HEK293 (cell line): ENCODE data around the gene DAAM2.

Experiments used
- CTCF ChIA-PET: fragments of 350-600 bp; formaldehyde crosslinking; extraction: SDS; loops from one replicate; lab custom pipeline; 2021; ENCODE audit warnings: antibody characterized with exemption; lab: Yijun Ruan, JAX
- POLR2A ChIA-PET: fragments of 300-600 bp; formaldehyde crosslinking; extraction: SDS; loops from one replicate; lab custom pipeline; 2020; ENCODE audit warnings: antibody characterized with exemption, inconsistent platforms; lab: Yijun Ruan, JAX
- H3K27ac ChIP-seq: fragments of 200-500 bp; sonication (Bioruptor generic); 2 replicates; pipeline ENCODE4 v1.5.1; 2014; ENCODE audit warnings: low read depth, low read length, control low read depth, inconsistent platforms; ENCODE audit errors: extremely low read depth
- H3K36me3 ChIP-seq, 2 experiments: fragments of 200-500 bp in 1 of 2; sonication (Bioruptor generic) in 1 of 2; 1 replicate in 1 of 2; 2 replicates in 1 of 2; pipeline ENCODE4 v1.5.1; 2014 to 2017; ENCODE audit warnings: inconsistent platforms in 2 of 2, low read length in 2 of 2; ENCODE audit not compliant: control insufficient read depth in 2 of 2, insufficient read depth in 1 of 2
- H3K4me1 ChIP-seq: fragments of 200-500 bp; sonication (Bioruptor generic); 2 replicates; pipeline ENCODE4 v1.5.1; 2014; ENCODE audit warnings: mild to moderate bottlenecking, low read length, inconsistent platforms; ENCODE audit not compliant: control insufficient read depth, insufficient read depth
- H3K4me3 ChIP-seq: 2 replicates; pipeline ENCODE4 v1.5.1; 2011; ENCODE audit warnings: low read depth, mild to moderate bottlenecking, control low read depth, low read length, moderate library complexity
- H3K9me3 ChIP-seq: fragments of 200-500 bp; sonication (Bioruptor generic); 2 replicates; pipeline ENCODE4 v1.5.1; 2014; ENCODE audit warnings: low read depth, low read length, inconsistent platforms; ENCODE audit not compliant: control insufficient read depth, insufficient read depth
- AEBP2 ChIP-seq: fragments of 450-650 bp; formaldehyde crosslinking; IDR thresholded peaks from 2 replicates; pipeline ENCODE4 v1.5.1; 2016; ENCODE audit warnings: missing biosample characterization, missing genetic modification characterization, borderline replicate concordance
- KLF10 ChIP-seq: fragments of 450-650 bp; IDR thresholded peaks from 2 replicates; pipeline ENCODE4 v1.5.1; 2018; ENCODE audit warnings: missing biosample characterization, mild to moderate bottlenecking, missing genetic modification characterization
- RBAK ChIP-seq: fragments of 450-650 bp; formaldehyde crosslinking; IDR thresholded peaks from 2 replicates; pipeline ENCODE4 v1.5.1; 2016; ENCODE audit warnings: missing biosample characterization, missing genetic modification characterization
- REPIN1 ChIP-seq: fragments of 450-650 bp; formaldehyde crosslinking; IDR thresholded peaks from 2 replicates; pipeline ENCODE4 v1.5.1; 2017; ENCODE audit warnings: missing biosample characterization, missing genetic modification characterization, low read depth
- SCRT2 ChIP-seq: fragments of 450-650 bp; formaldehyde crosslinking; IDR thresholded peaks from 2 replicates; pipeline ENCODE4 v1.5.1; 2016; ENCODE audit warnings: missing biosample characterization, missing genetic modification characterization
- SP7 ChIP-seq: fragments of 450-650 bp; formaldehyde crosslinking; IDR thresholded peaks from 2 replicates; pipeline ENCODE4 v1.5.1; 2016; ENCODE audit warnings: missing biosample characterization, missing genetic modification characterization
- ZBTB10 ChIP-seq: fragments of 450-650 bp; formaldehyde crosslinking; IDR thresholded peaks from 2 replicates; pipeline ENCODE4 v1.5.1; 2016; ENCODE audit warnings: missing biosample characterization, missing genetic modification characterization
- ZBTB8A ChIP-seq: fragments of 450-650 bp; formaldehyde crosslinking; IDR thresholded peaks from 2 replicates; pipeline ENCODE4 v1.5.1; 2016; ENCODE audit warnings: missing biosample characterization, missing genetic modification characterization
- ZNF138 ChIP-seq: fragments of 450-650 bp; formaldehyde crosslinking; IDR thresholded peaks from 2 replicates; pipeline ENCODE4 v1.5.1; 2016; ENCODE audit warnings: missing biosample characterization, missing genetic modification characterization, borderline replicate concordance
- ZNF302 ChIP-seq: fragments of 450-650 bp; formaldehyde crosslinking; IDR thresholded peaks from 2 replicates; pipeline ENCODE4 v1.5.1; 2016; ENCODE audit warnings: missing biosample characterization, missing genetic modification characterization, low read depth
- ZNF37A ChIP-seq: fragments of 450-650 bp; IDR thresholded peaks from 2 replicates; pipeline ENCODE4 v1.5.1; 2018; ENCODE audit warnings: missing biosample characterization, missing genetic modification characterization
- ZNF548 ChIP-seq: fragments of 450-650 bp; formaldehyde crosslinking; IDR thresholded peaks from 2 replicates; pipeline ENCODE4 v1.5.1; 2016; ENCODE audit warnings: missing biosample characterization, missing genetic modification characterization
- ZNF585B ChIP-seq: fragments of 450-650 bp; formaldehyde crosslinking; IDR thresholded peaks from 2 replicates; pipeline ENCODE4 v1.5.1; 2016; ENCODE audit warnings: missing biosample characterization, missing genetic modification characterization
- ZNF626 ChIP-seq: fragments of 450-650 bp; sonication (Bioruptor Pico); formaldehyde crosslinking; IDR thresholded peaks from 2 replicates; pipeline ENCODE4 v1.5.1; 2018; ENCODE audit warnings: missing biosample characterization, missing genetic modification characterization, inconsistent platforms
- ZNF660 ChIP-seq: fragments of 450-650 bp; IDR thresholded peaks from 2 replicates; pipeline ENCODE4 v1.5.1; 2018; ENCODE audit warnings: missing biosample characterization, mild to moderate bottlenecking, missing genetic modification characterization
- ZNF776 ChIP-seq: fragments of 450-650 bp; formaldehyde crosslinking; IDR thresholded peaks from 2 replicates; pipeline ENCODE4 v1.5.0; 2017; ENCODE audit warnings: missing biosample characterization, missing genetic modification characterization, borderline replicate concordance
- ZNF791 ChIP-seq: fragments of 450-650 bp; formaldehyde crosslinking; IDR thresholded peaks from 2 replicates; pipeline ENCODE4 v1.5.1; 2016; ENCODE audit warnings: missing biosample characterization, missing genetic modification characterization
- TF ChIP-seq, protein P1 (sequence below): fragments of 450-650 bp; formaldehyde crosslinking; IDR thresholded peaks from 2 replicates; pipeline ENCODE4 v1.5.1; 2016; ENCODE audit warnings: missing biosample characterization, missing genetic modification characterization, borderline replicate concordance
- TF ChIP-seq, protein P2 (sequence below): fragments of 450-650 bp; formaldehyde crosslinking; IDR thresholded peaks from 2 replicates; pipeline ENCODE4 v1.5.1; 2017; ENCODE audit warnings: missing biosample characterization, missing genetic modification characterization
- TF ChIP-seq, protein P3 (sequence below): fragments of 450-650 bp; formaldehyde crosslinking; IDR thresholded peaks from 2 replicates; pipeline ENCODE4 v1.5.1; 2016; ENCODE audit warnings: missing biosample characterization, missing genetic modification characterization

DAAM2 gene

GRCh38 chr6:39926668-39927067 is 134.5 kb downstream of the DAAM2 start (continued):
- TF ChIP-seq ZNF660 (tag by site-specific recombination) (no peak), KLF10 (tag by site-specific recombination) (no peak), ZNF302 (tag by site-specific recombination) (no peak), ZNF791 (tag by site-specific recombination) (no peak)

DNA sequence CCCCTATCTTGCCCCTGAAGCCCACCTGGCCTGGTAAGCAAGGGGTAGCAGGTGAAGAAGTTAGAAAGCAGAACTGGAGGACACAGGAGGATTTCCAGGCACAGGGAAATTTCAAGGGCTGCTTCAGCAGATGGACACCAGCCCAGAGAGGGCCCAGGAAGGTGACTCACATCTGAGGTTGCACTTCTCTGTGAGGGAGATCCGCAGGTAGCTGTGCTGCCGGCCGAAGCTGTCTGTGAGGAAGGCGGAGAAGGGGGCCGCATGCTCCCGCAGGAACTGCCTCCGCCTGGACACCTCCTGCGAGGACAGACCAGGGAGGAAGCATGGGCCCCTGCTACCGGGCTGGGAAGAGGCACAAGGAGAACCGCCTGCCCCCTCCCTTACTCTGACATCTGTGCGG is 135.0 kb downstream of the DAAM2 start:
- Histone ChIP-seq H3K27ac (no peak overlapping the region), H3K36me3 (peaks cover 3 to 42% of the 10 kb centered on the region in 2 experiments; a peak in 2 of 3 replicates), H3K4me3 (no peak overlapping the region), H3K4me1 (no peaks in the 10 kb centered on the region), H3K9me3 (no peaks in the 10 kb centered on the region)
- no peak for TF ChIP-seq ZNF585B
- TF ChIP-seq SCRT2 (tag by site-specific recombination) = peak; percentile 61
- TF ChIP-seq ZNF138 = no peak
- no peak for TF ChIP-seq SP7
- ChIA-PET POLR2A (no interaction called here), CTCF (interaction anchor here (0.6 kb wide), 1 partner anchor 576 kb away, joined by 3 read pairs; no protein-coding TSS in a partner anchor)

- no peak overlapping the region for H3K27ac ChIP-seq
- no peak overlapping the region for H3K4me3 ChIP-seq
- no peaks in the 10 kb centered on the region for H3K9me3 ChIP-seq
- POLR2A ChIA-PET = interaction anchor here (0.7 kb wide), 2 partner anchors 79 to 359 kb away, joined by 6 to 11 read pairs; no protein-coding TSS in a partner anchor
- peaks cover 3 to 22% of the 10 kb centered on the region in 2 experiments; a peak in 2 of 3 replicates for H3K36me3 ChIP-seq
- CTCF ChIA-PET = interaction anchor here (0.6 kb wide), 1 partner anchor 541 kb away, joined by 3 read pairs; no protein-coding TSS in a partner anchor
- no peak for TF ChIP-seq ZNF548
- no peak for TF ChIP-seq ZNF585B
- TF ChIP-seq, protein P1, sequence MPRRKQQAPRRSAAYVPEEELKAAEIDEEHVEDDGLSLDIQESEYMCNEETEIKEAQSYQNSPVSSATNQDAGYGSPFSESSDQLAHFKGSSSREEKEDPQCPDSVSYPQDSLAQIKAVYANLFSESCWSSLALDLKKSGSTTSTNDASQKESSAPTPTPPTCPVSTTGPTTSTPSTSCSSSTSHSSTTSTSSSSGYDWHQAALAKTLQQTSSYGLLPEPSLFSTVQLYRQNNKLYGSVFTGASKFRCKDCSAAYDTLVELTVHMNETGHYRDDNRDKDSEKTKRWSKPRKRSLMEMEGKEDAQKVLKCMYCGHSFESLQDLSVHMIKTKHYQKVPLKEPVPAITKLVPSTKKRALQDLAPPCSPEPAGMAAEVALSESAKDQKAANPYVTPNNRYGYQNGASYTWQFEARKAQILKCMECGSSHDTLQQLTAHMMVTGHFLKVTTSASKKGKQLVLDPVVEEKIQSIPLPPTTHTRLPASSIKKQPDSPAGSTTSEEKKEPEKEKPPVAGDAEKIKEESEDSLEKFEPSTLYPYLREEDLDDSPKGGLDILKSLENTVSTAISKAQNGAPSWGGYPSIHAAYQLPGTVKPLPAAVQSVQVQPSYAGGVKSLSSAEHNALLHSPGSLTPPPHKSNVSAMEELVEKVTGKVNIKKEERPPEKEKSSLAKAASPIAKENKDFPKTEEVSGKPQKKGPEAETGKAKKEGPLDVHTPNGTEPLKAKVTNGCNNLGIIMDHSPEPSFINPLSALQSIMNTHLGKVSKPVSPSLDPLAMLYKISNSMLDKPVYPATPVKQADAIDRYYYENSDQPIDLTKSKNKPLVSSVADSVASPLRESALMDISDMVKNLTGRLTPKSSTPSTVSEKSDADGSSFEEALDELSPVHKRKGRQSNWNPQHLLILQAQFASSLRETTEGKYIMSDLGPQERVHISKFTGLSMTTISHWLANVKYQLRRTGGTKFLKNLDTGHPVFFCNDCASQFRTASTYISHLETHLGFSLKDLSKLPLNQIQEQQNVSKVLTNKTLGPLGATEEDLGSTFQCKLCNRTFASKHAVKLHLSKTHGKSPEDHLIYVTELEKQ = no peak
- no peak for TF ChIP-seq ZNF776 (tag by site-specific recombination)
- TF ChIP-seq, protein P2, sequence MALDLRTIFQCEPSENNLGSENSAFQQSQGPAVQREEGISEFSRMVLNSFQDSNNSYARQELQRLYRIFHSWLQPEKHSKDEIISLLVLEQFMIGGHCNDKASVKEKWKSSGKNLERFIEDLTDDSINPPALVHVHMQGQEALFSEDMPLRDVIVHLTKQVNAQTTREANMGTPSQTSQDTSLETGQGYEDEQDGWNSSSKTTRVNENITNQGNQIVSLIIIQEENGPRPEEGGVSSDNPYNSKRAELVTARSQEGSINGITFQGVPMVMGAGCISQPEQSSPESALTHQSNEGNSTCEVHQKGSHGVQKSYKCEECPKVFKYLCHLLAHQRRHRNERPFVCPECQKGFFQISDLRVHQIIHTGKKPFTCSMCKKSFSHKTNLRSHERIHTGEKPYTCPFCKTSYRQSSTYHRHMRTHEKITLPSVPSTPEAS = no peak
- no peak for TF ChIP-seq ZBTB10 (tag by site-specific recombination)
- TF ChIP-seq ZNF626 (tag by site-specific recombination) = no peak
- no peak for TF ChIP-seq AEBP2 (tag by site-specific recombination)
- TF ChIP-seq REPIN1 = no peak
- no peak for TF ChIP-seq ZBTB8A (tag by site-specific recombination)
- TF ChIP-seq ZNF37A (tag by site-specific recombination) = no peak
- TF ChIP-seq, protein P3, sequence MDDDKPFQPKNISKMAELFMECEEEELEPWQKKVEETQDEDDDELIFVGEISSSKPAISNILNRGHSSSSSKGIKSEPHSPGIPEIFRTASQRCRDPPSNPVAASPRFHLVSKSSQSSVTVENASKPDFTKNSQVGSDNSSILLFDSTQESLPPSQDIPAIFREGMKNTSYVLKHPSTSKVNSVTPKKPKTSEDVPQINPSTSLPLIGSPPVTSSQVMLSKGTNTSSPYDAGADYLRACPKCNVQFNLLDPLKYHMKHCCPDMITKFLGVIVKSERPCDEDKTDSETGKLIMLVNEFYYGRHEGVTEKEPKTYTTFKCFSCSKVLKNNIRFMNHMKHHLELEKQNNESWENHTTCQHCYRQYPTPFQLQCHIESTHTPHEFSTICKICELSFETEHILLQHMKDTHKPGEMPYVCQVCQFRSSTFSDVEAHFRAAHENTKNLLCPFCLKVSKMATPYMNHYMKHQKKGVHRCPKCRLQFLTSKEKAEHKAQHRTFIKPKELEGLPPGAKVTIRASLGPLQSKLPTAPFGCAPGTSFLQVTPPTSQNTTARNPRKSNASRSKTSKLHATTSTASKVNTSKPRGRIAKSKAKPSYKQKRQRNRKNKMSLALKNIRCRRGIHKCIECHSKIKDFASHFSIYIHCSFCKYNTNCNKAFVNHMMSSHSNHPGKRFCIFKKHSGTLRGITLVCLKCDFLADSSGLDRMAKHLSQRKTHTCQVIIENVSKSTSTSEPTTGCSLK (tag by site-specific recombination) = no peak
- TF ChIP-seq RBAK (tag by site-specific recombination) = no peak
- no peaks in the 10 kb centered on the region for H3K4me1 ChIP-seq
Observed at GRCh38 chr6:39929039-39929732, 137.0 kb downstream of the DAAM2 start.
